ENCODE measurements around the gene ST3GAL5.

GRCh38 chr2:85867556-85868292 is 21.1 kb downstream of the ST3GAL5 start:
- TF ChIP-seq CTCF (IDR thresholded peaks at IDR 0.05) (no peak), EZH2 (IDR thresholded peaks at IDR 0.05; ENCODE audit: borderline replicate concordance, insufficient read depth, low read depth, low read length, poor library complexity, severe bottlenecking) (no peak)

Data from B cell (primary cell).